Fibroblast of lung (primary cell): ENCODE results near the gene MYOM1. TPM values are rescaled to one million over a fixed set of nuclear protein-coding genes. Genes with fewer than 3 reads are reported as not detected.

Experiments used
- DNase-seq, 2 donors: peaks; one replicate each; pipeline versions ENCODE4 v3.0.0 to v3.0.0-alpha.2; 2010; ENCODE audit warnings: low read depth in 2 of 2
- H2AFZ ChIP-seq: 2 replicates; pipeline ENCODE4 v1.5.1; 2012; ENCODE audit warnings: low read length, control low read depth, inconsistent platforms
- H3K27ac ChIP-seq: 2 replicates; pipeline ENCODE4 v1.5.1; 2011; ENCODE audit warnings: low read length, control low read depth; ENCODE audit not compliant: insufficient read depth
- H3K27me3 ChIP-seq: 2 replicates; pipeline ENCODE4 v1.5.1; 2011; ENCODE audit warnings: mild to moderate bottlenecking, low read length; ENCODE audit not compliant: control insufficient read depth, insufficient read depth
- H3K36me3 ChIP-seq: 2 replicates; pipeline ENCODE4 v1.5.1; 2011; ENCODE audit warnings: low read length; ENCODE audit not compliant: control insufficient read depth, insufficient read depth
- H3K4me1 ChIP-seq: 2 replicates; pipeline ENCODE4 v1.5.1; 2011; ENCODE audit warnings: low read length; ENCODE audit not compliant: control insufficient read depth, insufficient read depth; ENCODE audit errors: extremely low read depth
- H3K4me2 ChIP-seq: 2 replicates; pipeline ENCODE4 v1.5.1; 2011; ENCODE audit warnings: low read length, control low read depth; ENCODE audit not compliant: insufficient read depth; ENCODE audit errors: extremely low read depth
- H3K4me3 ChIP-seq, 4 experiments: fragments of 200-600 bp in 1 of 4; sonication (generic) in 1 of 4; replicated peaks in 1 of 4; 2 replicates each; pipeline ENCODE4 v1.5.1; 2011 to 2016; ENCODE audit warnings: low read length in 4 of 4, low read depth in 3 of 4, mild to moderate bottlenecking in 3 of 4, control low read depth in 2 of 4, inconsistent platforms in 1 of 4, mixed read lengths in 1 of 4; ENCODE audit not compliant: insufficient read depth in 1 of 4; ENCODE audit errors: control extremely low read depth in 1 of 4
- H3K79me2 ChIP-seq: 2 replicates; pipeline ENCODE4 v1.5.1; 2012; ENCODE audit warnings: mild to moderate bottlenecking, low read length, inconsistent platforms; ENCODE audit not compliant: control insufficient read depth, insufficient read depth
- H3K9ac ChIP-seq: 2 replicates; pipeline ENCODE4 v1.5.1; 2011; ENCODE audit warnings: mild to moderate bottlenecking, low read length, control low read depth; ENCODE audit not compliant: insufficient read depth
- H3K9me3 ChIP-seq: 2 replicates; pipeline ENCODE4 v1.5.1; 2012; ENCODE audit warnings: low read depth, low read length; ENCODE audit not compliant: control insufficient read depth, insufficient read depth
- H4K20me1 ChIP-seq: 2 replicates; pipeline ENCODE4 v1.5.1; 2011; ENCODE audit warnings: low read length; ENCODE audit not compliant: control insufficient read depth, insufficient read depth; ENCODE audit errors: extremely low read depth
- EZH2 ChIP-seq: IDR thresholded peaks from 2 replicates; pipeline ENCODE4 v1.5.1; 2012; ENCODE audit warnings: low read length, control low read depth, mild to moderate bottlenecking; ENCODE audit errors: missing control alignments
- polyA plus RNA-seq, 2 donors: library from polyadenylated mRNA; depleted of rRNA in 1 of 2; stranded (reverse) in 1 of 2; unstranded in 1 of 2; fragments of >200 nt; gene quantifications; 2 replicates each; pipeline ENCODE4 v1.2.1, GENCODE V29; 2011 to 2012; ENCODE audit warnings: missing spikeins in 1 of 2
- total RNA-seq: library from RNA; depleted of rRNA; stranded (reverse); fragments of >200 nt; gene quantifications from 2 replicates; pipeline ENCODE4 v1.2.1, GENCODE V29; 2014
- TF ChIP-seq, protein P1 (sequence below), 2 donors: IDR thresholded peaks in 1 of 2; conservative IDR thresholded peaks in 1 of 2; 1 replicate in 1 of 2; 2 replicates in 1 of 2; pipeline ENCODE4 v1.5.1; 2011 to 2012; ENCODE audit warnings: low read length in 2 of 2, control low read depth in 1 of 2, inconsistent platforms in 1 of 2, low read depth in 1 of 2, mild to moderate bottlenecking in 1 of 2

MYOM1 gene
- total and polyA plus RNA-seq, 2 donors (not counting 1 experiment from before 2014, with no cell fraction given), result 0.07 to 0.83 TPM

DNA sequence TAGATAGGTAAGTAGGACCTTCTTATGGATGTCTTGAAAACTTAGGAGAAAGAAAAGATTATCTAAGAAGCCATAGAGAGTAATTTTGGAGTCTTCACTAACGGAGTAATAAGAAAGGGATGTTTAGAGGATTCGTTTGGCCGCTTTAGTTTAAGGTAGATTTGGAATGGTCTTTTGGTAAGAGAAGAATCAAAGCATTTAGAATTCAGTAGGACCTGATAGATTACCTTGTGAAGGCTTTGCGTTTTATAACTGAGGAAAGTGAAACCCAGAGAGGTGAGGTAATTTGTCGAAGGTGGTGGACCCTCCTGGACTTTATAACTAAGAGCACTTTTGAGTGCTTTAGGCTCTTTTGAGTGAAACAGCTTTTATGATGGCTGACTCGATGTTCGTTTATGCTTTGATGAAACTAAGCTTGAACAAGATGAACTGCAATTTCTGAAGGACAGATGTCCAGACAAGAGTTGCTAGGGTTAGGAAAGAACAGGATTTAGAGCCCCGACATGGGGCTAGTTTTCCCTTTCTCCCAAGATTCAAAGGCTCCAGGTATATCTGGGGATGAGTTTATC is 43.4 kb upstream of the MYOM1 start:
- Histone ChIP-seq H3K9ac (peak overlapping the region; percentile 100), H3K4me1 (peaks cover 20% of the 10 kb centered on the region), H3K79me2 (peaks cover 67% of the 10 kb centered on the region), H3K27me3 (no peaks in the 10 kb centered on the region), H3K36me3 (peaks cover 4% of the 10 kb centered on the region), H3K27ac (peak overlapping the region; percentile 99), H3K4me3 (peak overlapping the region; percentile 84 to 99 (median 92)), H3K9me3 (no peaks in the 10 kb centered on the region), H4K20me1 (peaks cover 10% of the 10 kb centered on the region), H3K4me2 (peak overlapping the region; percentile 67), H2AFZ (no peak overlapping the region)
- no peak for DNase-seq
- TF ChIP-seq EZH2, result no peak

DNA sequence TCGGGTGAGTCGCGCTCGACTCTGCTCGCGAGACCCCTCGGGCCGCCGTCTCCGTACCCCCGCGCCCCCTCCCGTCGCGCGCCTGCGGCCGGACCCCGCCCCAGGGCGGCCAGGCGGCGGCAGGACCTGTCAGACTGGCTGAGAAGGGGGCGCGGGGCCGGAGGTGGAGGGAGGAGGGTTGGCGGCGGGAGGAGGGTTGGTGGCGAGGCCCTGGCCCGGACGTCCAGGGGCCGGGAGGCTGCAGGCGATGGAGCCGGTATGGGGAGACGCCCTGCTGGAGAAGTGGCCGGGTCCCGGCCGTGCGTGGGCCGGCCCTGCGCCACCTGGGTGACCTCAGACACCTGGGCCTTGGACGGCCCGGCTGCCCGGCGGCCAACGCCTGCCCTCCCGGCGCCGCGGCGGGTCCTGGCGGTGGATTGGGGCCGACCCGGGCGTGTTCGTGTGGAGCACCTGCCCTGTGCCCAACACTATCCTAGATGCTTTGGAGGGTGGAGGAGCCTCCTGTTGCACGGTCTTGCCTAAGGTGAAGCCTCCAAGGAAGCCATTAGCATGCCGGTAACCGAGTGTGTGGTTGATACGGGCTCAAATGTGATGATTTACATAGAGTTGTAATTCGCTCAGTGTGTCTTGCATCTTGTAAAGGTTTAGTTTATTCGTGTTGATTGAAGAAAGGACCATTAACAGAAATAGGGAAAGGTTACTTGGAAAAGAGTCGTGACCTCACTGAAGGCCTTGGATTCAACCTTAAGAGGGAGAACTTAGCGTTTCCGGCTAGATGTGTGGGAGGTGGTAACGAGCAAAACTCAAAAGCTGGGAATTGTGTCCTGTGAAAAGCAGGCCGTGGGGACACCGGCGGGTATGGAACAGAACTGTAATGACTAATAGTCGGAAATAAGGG is 42.7 kb upstream of the MYOM1 start:
- Histone ChIP-seq H4K20me1 (peaks cover 10% of the 10 kb centered on the region), H3K9me3 (no peaks in the 10 kb centered on the region), H3K4me1 (peaks cover 20% of the 10 kb centered on the region), H3K79me2 (peaks cover 63% of the 10 kb centered on the region), H3K4me3 (peak overlapping the region; percentile 84 to 99 (median 92)), H3K27me3 (no peaks in the 10 kb centered on the region), H3K27ac (peak overlapping the region; percentile 99), H3K9ac (peak overlapping the region; percentile 100), H3K36me3 (peaks cover 7% of the 10 kb centered on the region), H2AFZ (no peak overlapping the region), H3K4me2 (peak overlapping the region; percentile 67)
- no peak for TF ChIP-seq EZH2
- TF ChIP-seq, protein P1, sequence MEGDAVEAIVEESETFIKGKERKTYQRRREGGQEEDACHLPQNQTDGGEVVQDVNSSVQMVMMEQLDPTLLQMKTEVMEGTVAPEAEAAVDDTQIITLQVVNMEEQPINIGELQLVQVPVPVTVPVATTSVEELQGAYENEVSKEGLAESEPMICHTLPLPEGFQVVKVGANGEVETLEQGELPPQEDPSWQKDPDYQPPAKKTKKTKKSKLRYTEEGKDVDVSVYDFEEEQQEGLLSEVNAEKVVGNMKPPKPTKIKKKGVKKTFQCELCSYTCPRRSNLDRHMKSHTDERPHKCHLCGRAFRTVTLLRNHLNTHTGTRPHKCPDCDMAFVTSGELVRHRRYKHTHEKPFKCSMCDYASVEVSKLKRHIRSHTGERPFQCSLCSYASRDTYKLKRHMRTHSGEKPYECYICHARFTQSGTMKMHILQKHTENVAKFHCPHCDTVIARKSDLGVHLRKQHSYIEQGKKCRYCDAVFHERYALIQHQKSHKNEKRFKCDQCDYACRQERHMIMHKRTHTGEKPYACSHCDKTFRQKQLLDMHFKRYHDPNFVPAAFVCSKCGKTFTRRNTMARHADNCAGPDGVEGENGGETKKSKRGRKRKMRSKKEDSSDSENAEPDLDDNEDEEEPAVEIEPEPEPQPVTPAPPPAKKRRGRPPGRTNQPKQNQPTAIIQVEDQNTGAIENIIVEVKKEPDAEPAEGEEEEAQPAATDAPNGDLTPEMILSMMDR (conservative IDR thresholded peaks at IDR 0.05 in 1 of 2, IDR thresholded peaks at IDR 0.05 in 1 of 2; ENCODE audit: low read depth in 1 of 2, low read length in 2 of 2), result no peak
- peak in 1 of 2 donors; percentile 50 for DNase-seq

DNA sequence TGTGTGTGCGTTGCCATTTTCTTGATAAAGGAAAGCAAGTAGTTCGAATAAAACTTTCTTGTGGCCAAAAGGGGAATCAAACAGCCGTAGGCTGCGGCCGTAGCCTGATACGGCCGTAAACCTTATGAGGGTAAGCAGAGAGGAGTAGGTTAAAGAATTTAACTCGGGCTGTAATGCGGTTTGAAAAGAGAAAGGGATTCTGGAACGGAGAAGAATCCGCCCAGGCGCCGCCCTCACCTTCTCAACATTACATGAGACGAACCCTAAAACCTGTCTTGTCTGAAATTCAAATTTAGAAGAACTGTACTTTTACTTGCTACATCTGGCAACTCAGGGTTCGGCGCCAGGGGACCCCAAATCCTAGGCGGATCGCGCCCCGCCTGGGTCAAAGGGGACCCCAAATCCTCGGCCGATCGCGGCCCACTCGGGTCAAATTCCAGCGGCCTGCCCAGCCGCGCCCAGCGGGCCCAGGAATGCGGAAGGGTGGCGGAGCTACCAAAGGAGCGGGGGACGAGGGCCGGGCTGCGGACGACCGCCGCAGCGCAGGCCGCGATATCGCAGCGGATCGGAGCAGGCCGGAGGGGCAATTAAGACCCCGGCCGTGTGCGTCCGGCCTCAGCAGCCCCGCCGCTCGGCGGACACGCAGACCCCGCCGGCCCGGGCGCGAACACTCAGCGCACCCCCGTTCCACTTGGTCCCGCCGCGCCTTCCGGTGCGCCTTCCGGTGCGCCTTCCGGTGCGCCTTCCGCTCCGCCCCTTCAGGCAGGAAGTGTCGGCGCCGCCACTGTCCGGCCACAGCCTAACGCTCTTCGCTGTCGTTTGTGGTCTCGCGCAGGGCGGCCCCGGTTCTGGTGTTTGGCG is 41.8 kb upstream of the MYOM1 start, which contains the start of gene MYL12B:
Gene MYL12B (plus strand): TSS at position 761 of the 861 bp plus-strand sequence. CDS start 10,766 bp downstream, outside the sequence.
- Histone ChIP-seq H3K4me3 (peak within 1 kb of the TSS; percentile 84 to 99 (median 92)), H3K4me2 (peak within 1 kb of the TSS; percentile 100), H3K9me3 (no peaks in the 10 kb centered on the region), H3K79me2 (peaks cover 60% of the 10 kb centered on the region), H3K36me3 (peaks cover 9% of the 10 kb centered on the region), H3K27me3 (no peaks in the 10 kb centered on the region), H3K4me1 (peaks cover 26% of the 10 kb centered on the region), H3K27ac (peak within 1 kb of the TSS; percentile 99), H4K20me1 (peaks cover 3% of the 10 kb centered on the region), H3K9ac (peak within 1 kb of the TSS; percentile 100), H2AFZ (peak within 1 kb of the TSS; percentile 81)
- peak; percentile 69 to 83 for DNase-seq
- no peak for TF ChIP-seq EZH2
- TF ChIP-seq, protein P1 (conservative IDR thresholded peaks at IDR 0.05 in 1 of 2, IDR thresholded peaks at IDR 0.05 in 1 of 2; ENCODE audit: low read depth in 1 of 2, low read length in 2 of 2), result no peak
